HepG2 (cell line): ENCODE results near the gene NFIC. TPM values are rescaled to one million over a fixed set of nuclear protein-coding genes. Genes with fewer than 3 reads are reported as not detected.

ENCODE experiments used
- ATAC-seq: fragments of 200-7000 bp; cut with Tn5 transposase; 3 replicates; pipeline ENCODE4 v1.9.1; 2020; ENCODE audit warnings: mild to moderate bottlenecking, moderate library complexity
- BruUV-seq: library from RNA; stranded (reverse); fragments of 400-500 nt; replicated peaks from 2 replicates; lab custom pipeline; 2021; lab: Mats Ljungman, UMichigan
- CTCF ChIA-PET: fragments of 300-600 bp; formaldehyde crosslinking; extraction: SDS; loops from one replicate; lab custom pipeline; 2021; ENCODE audit warnings: low total read pairs, inconsistent platforms, low intra/inter-chr PET ratio; lab: Yijun Ruan, JAX
- POLR2A ChIA-PET: fragments of 350-600 bp; sonication (Branson Sonifier 250); formaldehyde crosslinking; loops from one replicate; lab custom pipeline; 2020; ENCODE audit warnings: antibody characterized with exemption, inconsistent platforms; lab: Yijun Ruan, JAX
- DNase-seq: peaks from one replicate; pipeline ENCODE4 v3.0.0-alpha.2; 2015; ENCODE audit warnings: low spot score
- FAIRE-seq: peaks from 3 replicates; lab custom pipeline; 2011; peaks lifted over from hg19 to GRCh38; lab: Jason Lieb, UNC
- H2AFZ ChIP-seq: one replicate; pipeline ENCODE4 v1.6.1; 2011; ENCODE audit warnings: low read length, inconsistent platforms
- H3K27ac ChIP-seq: fragments of 300-600 bp; 3 replicates; pipeline ENCODE4 v1.8.0; 2011; ENCODE audit warnings: mixed run types, mild to moderate bottlenecking, mixed read lengths, low read length, inconsistent platforms; ENCODE audit not compliant: insufficient read depth; ENCODE audit errors: extremely low read length
- H3K27me3 ChIP-seq, 2 experiments: fragments of 200-600 bp in 1 of 2; 2 replicates in 1 of 2; 3 replicates in 1 of 2; pipeline versions ENCODE4 v1.6.0 to v1.8.0; 2011; ENCODE audit warnings: low read length in 2 of 2, mild to moderate bottlenecking in 2 of 2, moderate library complexity in 2 of 2, inconsistent platforms in 1 of 2; ENCODE audit not compliant: insufficient read depth in 2 of 2, control insufficient read depth in 1 of 2
- H3K36me3 ChIP-seq, 2 experiments: fragments of 200-600 bp in 1 of 2; replicated peaks in 1 of 2; 2 replicates in 1 of 2; 3 replicates in 1 of 2; pipeline versions ENCODE4 v1.5.1 to v1.8.0; 2011; ENCODE audit warnings: low read length in 2 of 2, inconsistent platforms in 1 of 2; ENCODE audit not compliant: insufficient read depth in 2 of 2, control insufficient read depth in 1 of 2
- H3K4me1 ChIP-seq: 2 replicates; pipeline ENCODE4 v1.5.1; 2012; ENCODE audit warnings: low read length, inconsistent platforms; ENCODE audit not compliant: insufficient read depth
- H3K4me2 ChIP-seq: 2 replicates; pipeline ENCODE4 v1.6.0; 2011; ENCODE audit warnings: low read depth, low read length, inconsistent platforms
- H3K4me3 ChIP-seq, 3 experiments: fragments of 200-600 bp in 1 of 3; sonication (generic), shearing (Covaris generic) in 1 of 3; replicated peaks in 1 of 3; 2 replicates each; pipeline ENCODE4 v1.5.1; 2011 to 2016; ENCODE audit warnings: low read length in 3 of 3, inconsistent platforms in 2 of 3, low read depth in 2 of 3, mild to moderate bottlenecking in 2 of 3, control low read depth in 1 of 3, mixed read lengths in 1 of 3; ENCODE audit not compliant: insufficient read depth in 1 of 3
- H3K79me2 ChIP-seq: one replicate; pipeline ENCODE4 v1.6.1; 2011; ENCODE audit warnings: low read length, inconsistent platforms; ENCODE audit not compliant: insufficient read depth
- H3K9ac ChIP-seq: 2 replicates; pipeline ENCODE4 v1.6.0; 2011; ENCODE audit warnings: mild to moderate bottlenecking, low read depth, low read length, inconsistent platforms; ENCODE audit not compliant: insufficient read depth
- H3K9me3 ChIP-seq: 2 replicates; pipeline ENCODE4 v1.5.1; 2012; ENCODE audit warnings: mild to moderate bottlenecking, low read length
- H4K20me1 ChIP-seq: 2 replicates; pipeline ENCODE4 v1.6.0; 2011; ENCODE audit warnings: inconsistent platforms, mild to moderate bottlenecking, low read length, moderate library complexity; ENCODE audit not compliant: insufficient read depth
- EP300 ChIP-seq, 3 experiments: sonication (generic) in 1 of 3; formaldehyde crosslinking in 1 of 3; IDR thresholded peaks; 2 replicates each; pipeline versions ENCODE4 v1.5.1 to v1.6.1; 2011 to 2020; ENCODE audit warnings: low read depth in 2 of 3, low read length in 2 of 3, borderline replicate concordance in 1 of 3, improper control_type of control experiment in 1 of 3, mild to moderate bottlenecking in 1 of 3, missing genetic modification reagents in 1 of 3, moderate library complexity in 1 of 3
- GABPA ChIP-seq, 2 experiments: IDR thresholded peaks; 2 replicates each; pipeline ENCODE4 v1.6.1; 2011 to 2016; ENCODE audit warnings: low read depth in 2 of 2, low read length in 1 of 2, missing biosample characterization in 1 of 2, missing genetic modification characterization in 1 of 2
- MTA3 ChIP-seq: sonication (generic); formaldehyde crosslinking; IDR thresholded peaks from 2 replicates; pipeline ENCODE4 v1.4.0; 2020; ENCODE audit warnings: missing genetic modification reagents
- PPARG ChIP-seq: conservative IDR thresholded peaks from 2 replicates; pipeline ENCODE4 v1.6.1; 2016; ENCODE audit warnings: missing biosample characterization, missing genetic modification reagents
- RAD21 ChIP-seq: fragments of 450-650 bp; formaldehyde crosslinking; IDR thresholded peaks from 2 replicates; pipeline ENCODE4 v1.5.0; 2020; ENCODE audit warnings: mild to moderate bottlenecking
- RARG ChIP-seq: sonication (generic); formaldehyde crosslinking; IDR thresholded peaks from 2 replicates; pipeline ENCODE4 v1.4.0; 2020; ENCODE audit warnings: low read depth, mild to moderate bottlenecking, missing genetic modification reagents
- RFX1 ChIP-seq: fragments of 450-650 bp; IDR thresholded peaks from 2 replicates; pipeline ENCODE4 v1.6.1; 2017
- RFXANK ChIP-seq: IDR thresholded peaks from 2 replicates; pipeline ENCODE4 v1.6.1; 2016
- ZNF121 ChIP-seq: sonication (generic); formaldehyde crosslinking; IDR thresholded peaks from 2 replicates; pipeline ENCODE4 v1.5.0; 2020; ENCODE audit warnings: mild to moderate bottlenecking, missing genetic modification reagents
- ZNF260 ChIP-seq: sonication (generic); formaldehyde crosslinking; IDR thresholded peaks from 2 replicates; pipeline ENCODE4 v1.4.0; 2020; ENCODE audit warnings: missing genetic modification reagents, low read depth, mild to moderate bottlenecking, borderline replicate concordance
- ZNF44 ChIP-seq: sonication (generic); formaldehyde crosslinking; IDR thresholded peaks from 2 replicates; pipeline ENCODE4 v1.5.1; 2020; ENCODE audit warnings: mild to moderate bottlenecking, missing genetic modification reagents
- ZNF546 ChIP-seq: sonication (generic); formaldehyde crosslinking; conservative IDR thresholded peaks from 2 replicates; pipeline ENCODE4 v1.8.1; 2023; ENCODE audit warnings: mild to moderate bottlenecking, missing genetic modification reagents
- ZNF558 ChIP-seq: sonication (generic); formaldehyde crosslinking; IDR thresholded peaks from 2 replicates; pipeline ENCODE4 v1.9.0; 2022; ENCODE audit warnings: mild to moderate bottlenecking, missing genetic modification reagents, borderline replicate concordance
- ZNF567 ChIP-seq: sonication (generic); formaldehyde crosslinking; IDR thresholded peaks from 2 replicates; pipeline ENCODE4 v1.8.1; 2023; ENCODE audit warnings: mild to moderate bottlenecking, missing genetic modification reagents, borderline replicate concordance
- ZNF790 ChIP-seq: sonication (generic); formaldehyde crosslinking; IDR thresholded peaks from 2 replicates; pipeline ENCODE4 v1.8.0; 2022; ENCODE audit warnings: missing genetic modification reagents, mild to moderate bottlenecking, borderline replicate concordance
- ZSCAN25 ChIP-seq: sonication (generic); formaldehyde crosslinking; IDR thresholded peaks from 2 replicates; pipeline ENCODE4 v1.8.0; 2022; ENCODE audit warnings: mild to moderate bottlenecking, missing genetic modification reagents
- WGBS: methylation state at CpG from one replicate; pipeline ENCODE4 v1.1.6; 2017; ENCODE audit warnings: low lambda C conversion rate; 5-methylcytosine and 5-hydroxymethylcytosine counted together
- in situ Hi-C: cut with HindIII; loops from 2 replicates; pipeline ENCODE4 v1.10.0; 2017; ENCODE audit warnings: low pct_unique_long_range_greater_than_20kb; ENCODE audit not compliant: extremely low pct_ligation_motif_present
- intact Hi-C: fragments of 100-400 bp; cut with micrococcal nuclease; formaldehyde crosslinking; loops from one replicate; pipeline ENCODE4 v1.10.0; 2022; ENCODE audit not compliant: unreplicated experiment
- polyA plus RNA-seq, 8 experiments: library from polyadenylated mRNA; depleted of rRNA in 3 of 8; stranded (reverse) in 7 of 8; unstranded in 1 of 8; fragments of >200 nt; fragmentation: Illumina TruSeq in 4 of 8; extraction: Trizol in 4 of 8; gene quantifications; 2 replicates each; pipeline versions ENCODE4 v1.2.1 to v1.2.3, GENCODE V29; 2011 to 2016; ENCODE audit warnings: low read depth in 4 of 8, missing spikeins in 1 of 8, mixed read lengths in 1 of 8; ENCODE audit not compliant: insufficient read depth in 1 of 8
- total RNA-seq, 5 experiments: library from RNA; depleted of rRNA; stranded (reverse); fragments of >200 nt; fragmentation: Illumina TruSeq; extraction: Trizol; gene quantifications; 2 replicates each; pipeline ENCODE4 v1.2.3, GENCODE V29; 2016; ENCODE audit warnings: low read depth in 1 of 5
- TF ChIP-seq, protein P1 (sequence below): sonication (generic); formaldehyde crosslinking; IDR thresholded peaks from 2 replicates; pipeline ENCODE4 v1.9.0; 2022; ENCODE audit warnings: low read depth, missing genetic modification reagents

The NFIC gene
- total and polyA plus RNA-seq, 2 of the 13 experiments (the other 11 are each of a cell fraction or from before 2014, with no cell fraction given), result 1.3 to 2.5 TPM

DNA sequence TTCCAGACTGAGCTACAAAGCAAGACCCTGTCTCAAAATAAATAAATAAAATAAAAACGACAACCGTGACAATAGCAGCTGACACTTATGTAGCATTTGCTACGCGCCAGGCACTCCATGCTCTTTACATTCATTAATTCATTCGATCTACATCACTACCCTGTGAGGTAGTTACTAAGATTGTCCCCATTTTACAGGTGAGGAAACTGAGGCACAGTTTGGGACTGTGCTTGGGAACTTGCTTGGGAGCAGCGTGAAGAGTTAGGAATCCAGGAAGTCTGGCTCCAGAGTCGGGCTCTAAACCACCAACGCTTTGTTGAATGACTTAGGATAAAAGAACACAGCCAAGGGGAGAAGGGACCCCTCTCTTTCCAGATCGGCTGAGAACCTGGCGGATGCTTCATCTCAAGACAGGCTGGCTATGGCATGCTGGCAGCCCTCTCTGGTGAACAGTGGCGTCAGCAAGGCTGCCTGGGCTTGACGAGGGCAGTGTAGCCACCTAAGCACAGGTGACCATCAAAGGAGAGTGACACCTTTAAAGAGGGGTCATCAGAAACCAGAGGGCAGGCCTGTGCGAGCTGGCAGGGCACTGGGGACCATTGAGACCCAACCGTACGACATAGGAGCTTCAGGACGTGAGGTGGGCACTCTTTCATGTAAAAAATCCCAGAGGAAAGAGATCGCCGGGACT is 133.5 kb downstream of the NFIC start (continued):
- no peak for TF ChIP-seq RAD21 (CRISPR knock-in tag)
- TF ChIP-seq PPARG, result no peak
- TF ChIP-seq ZNF260 (CRISPR knock-in tag), result no peak
- no peak for TF ChIP-seq GABPA (IDR thresholded peaks at IDR 0.05; ENCODE audit: low read depth, low read length)
- no peak for TF ChIP-seq GABPA (CRISPR knock-in tag; IDR thresholded peaks at IDR 0.05; ENCODE audit: low read depth)
- TF ChIP-seq ZNF121 (CRISPR knock-in tag), result no peak
- no peak for TF ChIP-seq MTA3 (CRISPR knock-in tag)

DNA sequence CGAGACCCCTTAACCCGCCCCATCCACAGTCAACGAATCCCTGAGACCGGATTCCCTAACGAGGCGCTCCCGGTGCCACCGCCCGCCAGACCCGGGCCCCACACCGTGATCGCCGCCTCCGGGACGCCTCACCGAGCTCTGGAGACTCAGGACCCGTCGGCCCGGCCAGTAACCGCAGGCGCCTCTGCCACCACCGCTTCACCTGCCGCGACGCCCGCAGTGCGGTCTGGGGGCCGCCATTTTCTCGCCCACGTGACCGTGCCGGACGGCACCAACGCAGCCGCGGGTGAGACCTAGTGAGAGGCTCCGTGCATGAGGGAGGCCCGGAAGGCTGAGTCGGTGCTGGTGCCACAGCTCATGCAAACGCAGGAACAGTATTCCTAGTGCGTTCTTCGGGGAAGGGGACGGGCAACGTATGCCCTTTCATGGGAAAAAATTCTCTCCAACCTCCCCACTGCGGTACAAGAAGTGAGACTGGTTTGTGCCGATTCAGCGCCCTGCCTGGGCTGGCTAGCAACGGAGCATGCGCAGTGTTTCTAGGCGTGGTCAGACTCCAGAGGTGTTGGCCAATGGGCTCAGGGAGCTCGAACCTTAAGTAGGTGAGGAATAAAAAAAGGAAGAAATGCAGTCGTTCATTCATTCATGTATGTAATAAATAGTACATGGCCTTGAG is 134.2 kb downstream of the NFIC start, which contains the start of gene DOHH:
Gene DOHH, minus strand, starts transcription at position 246 of the 673 bp plus-strand sequence. CDS start 3,860 bp downstream, outside the sequence.
- no peaks in the 10 kb centered on the region; a peak in 2 of 5 replicates for H3K27me3 ChIP-seq
- H3K4me1 ChIP-seq, result peaks cover 69% of the 10 kb centered on the region
- intact Hi-C loops, result no loop called here
- peak; percentile 88 for ATAC-seq
- H4K20me1 ChIP-seq, result no peaks in the 10 kb centered on the region
- FAIRE-seq, result peak; percentile 99
- H3K36me3 ChIP-seq, result peaks cover 5 to 19% of the 10 kb centered on the region in 2 experiments; a peak in 3 of 5 replicates
- H3K27ac ChIP-seq, result peak within 1 kb of the TSS; percentile 97
- peak within 1 kb of the TSS; percentile 98 for H3K9ac ChIP-seq
- ChIA-PET POLR2A (interaction anchor here (0.6 to 2.2 kb wide), 7 partner anchors 16 to 465 kb away, joined by 3 to 24 read pairs (median 4); partner anchors contain the start of genes MFSD12 and SMIM24), CTCF (no interaction called here)
- H3K4me2 ChIP-seq, result peak within 1 kb of the TSS; percentile 91
- peaks cover 27% of the 10 kb centered on the region for H3K79me2 ChIP-seq
- H2AFZ ChIP-seq, result peak within 1 kb of the TSS; percentile 85
- peak; percentile 94 for DNase-seq
- WGBS, result 0% methylated on average over 10 of the region's 52 CpGs
- H3K4me3 ChIP-seq, result peak within 1 kb of the TSS; percentile 82 to 97 (median 89)
- in situ Hi-C loops, result no loop called here
- BruUV-seq, result TSS peak; percentile 41
- no peaks in the 10 kb centered on the region for H3K9me3 ChIP-seq
- peak; percentile 85; the same call in 1 of the 2 replicates for TF ChIP-seq ZNF44
- 0 out of 2 replicates have a peak, but pooled peaks have one; percentile 43 for TF ChIP-seq ZNF558 (CRISPR knock-in tag)
- TF ChIP-seq, protein P1, sequence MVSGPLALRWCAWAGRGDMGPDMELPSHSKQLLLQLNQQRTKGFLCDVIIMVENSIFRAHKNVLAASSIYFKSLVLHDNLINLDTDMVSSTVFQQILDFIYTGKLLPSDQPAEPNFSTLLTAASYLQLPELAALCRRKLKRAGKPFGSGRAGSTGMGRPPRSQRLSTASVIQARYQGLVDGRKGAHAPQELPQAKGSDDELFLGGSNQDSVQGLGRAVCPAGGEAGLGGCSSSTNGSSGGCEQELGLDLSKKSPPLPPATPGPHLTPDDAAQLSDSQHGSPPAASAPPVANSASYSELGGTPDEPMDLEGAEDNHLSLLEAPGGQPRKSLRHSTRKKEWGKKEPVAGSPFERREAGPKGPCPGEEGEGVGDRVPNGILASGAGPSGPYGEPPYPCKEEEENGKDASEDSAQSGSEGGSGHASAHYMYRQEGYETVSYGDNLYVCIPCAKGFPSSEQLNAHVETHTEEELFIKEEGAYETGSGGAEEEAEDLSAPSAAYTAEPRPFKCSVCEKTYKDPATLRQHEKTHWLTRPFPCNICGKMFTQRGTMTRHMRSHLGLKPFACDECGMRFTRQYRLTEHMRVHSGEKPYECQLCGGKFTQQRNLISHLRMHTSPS (CRISPR knock-in tag), result no peak
- no peak for TF ChIP-seq RFXANK (CRISPR knock-in tag)
- TF ChIP-seq ZNF790 (CRISPR knock-in tag), result 0 out of 2 replicates have a peak, but pooled peaks have one; percentile 53
- peak in 1 of 2 experiments; percentile 5; a peak in 1 of 4 replicates for TF ChIP-seq EP300 (IDR thresholded peaks at IDR 0.05; ENCODE audit: low read depth in 2 of 2, low read length in 2 of 2)
- TF ChIP-seq EP300 (CRISPR knock-in tag; IDR thresholded peaks at IDR 0.05; ENCODE audit: borderline replicate concordance), result no peak
- TF ChIP-seq ZNF546 (CRISPR knock-in tag), result peak; percentile 90
- TF ChIP-seq RARG (CRISPR knock-in tag), result no peak; the same call in 1 of the 2 replicates
- TF ChIP-seq ZNF567 (CRISPR knock-in tag), result 0 out of 2 replicates have a peak, but pooled peaks have one; percentile 17
- peak; percentile 67 for TF ChIP-seq ZSCAN25
- no peak for TF ChIP-seq RFX1
